Ovary (tissue), 3 donors: ENCODE measurements around the gene MAP7.

ENCODE experiments used
- CTCF ChIP-seq, 3 donors: fragments of 450-650 bp in 2 of 3; fragments of 200-600 bp in 1 of 3; IDR thresholded peaks; one replicate each; pipeline versions ENCODE4 v1.5.1 to v1.8.0; 2016 to 2022; ENCODE audit warnings: antibody characterized with exemption in 3 of 3, mild to moderate bottlenecking in 1 of 3
- EP300 ChIP-seq: sonication (generic); formaldehyde crosslinking; IDR thresholded peaks from one replicate; pipeline ENCODE4 v1.6.1; 2017; ENCODE audit warnings: antibody characterized with exemption
- POLR2A ChIP-seq: fragments of 450-650 bp; IDR thresholded peaks from one replicate; pipeline ENCODE4 v1.6.1; 2017; ENCODE audit warnings: antibody characterized with exemption, mild to moderate bottlenecking, moderate library complexity
- donor health status: DM: no; HTN: no; CAD: no.

- TF ChIP-seq CTCF (IDR thresholded peaks at IDR 0.05) (no peak), POLR2A (no peak), EP300 (no peak)
Observed at GRCh38 chr6:136439514-136440190, 110.6 kb downstream of the MAP7 start.
